ENCODE results near the gene CEP72.
A peak's percentile ranks its signal among the peaks of the same experiment; 100 is the strongest.

CEP72 gene

DNA sequence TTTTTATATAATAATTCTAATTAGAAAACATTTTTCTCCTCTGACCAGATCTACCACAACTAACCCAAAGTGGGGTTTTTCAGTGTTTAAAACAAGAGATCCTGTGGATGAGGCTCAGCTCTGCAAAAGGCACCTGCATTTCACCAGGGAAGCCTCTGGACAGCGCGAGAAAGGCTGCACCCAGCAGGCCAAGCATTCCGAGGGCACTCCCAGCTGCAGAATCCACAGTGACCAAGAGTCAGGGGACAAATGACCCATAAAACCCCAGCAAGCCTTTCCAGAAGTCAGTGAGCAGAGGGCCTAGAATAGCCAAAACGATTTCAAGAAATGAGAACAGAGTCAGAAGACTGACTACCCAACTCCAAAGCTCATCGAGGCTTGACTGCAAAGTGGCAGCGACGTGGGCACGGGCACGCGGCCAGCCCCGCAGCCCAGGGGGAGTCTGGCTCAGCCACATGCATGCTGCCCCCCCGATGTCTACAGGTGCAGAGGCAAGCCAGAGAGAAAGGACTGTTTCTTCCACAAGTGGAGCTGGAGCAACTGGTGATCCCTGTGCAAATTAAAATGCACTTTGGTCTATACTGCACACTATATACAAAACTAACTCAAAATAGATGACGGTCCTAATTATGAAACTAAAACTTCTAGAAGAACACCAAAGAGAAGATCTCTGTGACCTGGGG lies 54.8 kb downstream of the CEP72 start:
- no peak for TF ChIP-seq CTCF (IDR thresholded peaks at IDR 0.05)
- H3K36me3 ChIP-seq = peaks cover 36% of the 10 kb centered on the region

DNA sequence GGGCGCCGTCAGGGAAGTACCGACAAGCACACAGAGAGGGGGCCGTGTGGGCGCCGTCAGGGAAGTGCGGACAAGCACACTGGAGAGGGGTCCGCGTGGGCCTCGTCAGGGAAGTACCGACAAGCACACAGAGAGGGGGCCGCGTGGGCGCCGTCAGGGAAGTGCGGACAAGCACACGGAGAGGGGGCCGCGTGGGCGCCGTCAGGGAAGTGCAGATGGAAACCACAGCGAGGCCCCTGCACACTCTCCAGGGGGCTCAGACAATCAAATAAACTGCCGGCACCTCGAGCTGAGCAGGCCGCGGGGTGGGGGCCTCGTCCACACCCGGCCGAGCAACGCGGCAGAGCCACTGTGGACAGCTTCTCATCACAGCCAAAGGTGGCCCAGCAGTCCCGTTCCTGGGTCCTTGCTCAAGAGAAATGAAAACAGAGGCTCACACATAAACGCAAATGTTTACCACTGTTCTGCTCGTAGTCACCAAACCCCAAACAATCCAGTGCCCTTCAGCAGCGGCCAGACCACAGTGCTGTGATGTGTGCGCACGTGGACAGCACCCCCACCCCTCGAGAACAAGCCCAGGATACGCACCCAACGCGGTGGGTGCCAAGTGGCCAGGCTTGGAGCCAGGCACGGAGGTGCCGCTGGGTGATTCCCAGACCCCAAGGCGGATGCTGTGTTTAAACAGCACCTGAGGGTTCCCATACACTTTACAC lies 56.3 kb downstream of the CEP72 start:
- no peaks in the 10 kb centered on the region for H3K9me3 ChIP-seq
- no peak overlapping the region for H3K4me3 ChIP-seq (ENCODE audit: low read depth in 1 of 2, low read length in 1 of 2)
- H3K36me3 ChIP-seq = peaks cover 27% of the 10 kb centered on the region
- peaks cover 31% of the 10 kb centered on the region for H3K27me3 ChIP-seq
- H3K4me1 ChIP-seq (ENCODE audit: control insufficient read depth in 1 of 2, insufficient read depth in 1 of 2, low read depth in 1 of 2, low read length in 1 of 2) = no peaks in the 10 kb centered on the region
- TF ChIP-seq CTCF (IDR thresholded peaks at IDR 0.05) = no peak
- no peak overlapping the region for H3K27ac ChIP-seq

More for the DNA sequence above, 54.8 kb downstream of the CEP72 start:
- no peak overlapping the region for H3K27ac ChIP-seq
- no peaks in the 10 kb centered on the region for H3K4me1 ChIP-seq (ENCODE audit: control insufficient read depth in 1 of 2, insufficient read depth in 1 of 2, low read depth in 1 of 2, low read length in 1 of 2)
- no peak overlapping the region for H3K4me3 ChIP-seq (ENCODE audit: low read depth in 1 of 2, low read length in 1 of 2)
- H3K27me3 ChIP-seq = peaks cover 16% of the 10 kb centered on the region
- H3K9me3 ChIP-seq = no peaks in the 10 kb centered on the region

GRCh38 chr5:669111-669841 lies 57.1 kb downstream of the CEP72 start:
- Histone ChIP-seq H3K27me3 (peaks cover 39% of the 10 kb centered on the region), H3K4me1 (ENCODE audit: control insufficient read depth in 1 of 2, insufficient read depth in 1 of 2, low read depth in 1 of 2, low read length in 1 of 2) (no peaks in the 10 kb centered on the region), H3K9me3 (no peaks in the 10 kb centered on the region), H3K36me3 (peaks cover 19% of the 10 kb centered on the region), H3K27ac (no peak overlapping the region), H3K4me3 (ENCODE audit: low read depth in 1 of 2, low read length in 1 of 2) (no peak overlapping the region)
- TF ChIP-seq CTCF (IDR thresholded peaks at IDR 0.05) = peak; percentile 69

- Histone ChIP-seq H3K4me1 (ENCODE audit: control insufficient read depth in 1 of 2, insufficient read depth in 1 of 2, low read depth in 1 of 2, low read length in 1 of 2) (no peaks in the 10 kb centered on the region), H3K27me3 (peaks cover 44% of the 10 kb centered on the region), H3K36me3 (peaks cover 12% of the 10 kb centered on the region), H3K27ac (no peak overlapping the region), H3K9me3 (no peaks in the 10 kb centered on the region), H3K4me3 (ENCODE audit: low read depth in 1 of 2, low read length in 1 of 2) (no peak overlapping the region)
- no peak for TF ChIP-seq CTCF (IDR thresholded peaks at IDR 0.05)
Measured at GRCh38 chr5:669842-670395, 57.8 kb downstream of the CEP72 start.

GRCh38 chr5:670396-671270 lies 58.5 kb downstream of the CEP72 start:
- no peak overlapping the region for H3K27ac ChIP-seq
- H3K9me3 ChIP-seq = no peaks in the 10 kb centered on the region
- no peak overlapping the region for H3K4me3 ChIP-seq (ENCODE audit: low read depth in 1 of 2, low read length in 1 of 2)
- H3K36me3 ChIP-seq = peaks cover 8% of the 10 kb centered on the region
- H3K27me3 ChIP-seq = peaks cover 44% of the 10 kb centered on the region
- TF ChIP-seq CTCF (IDR thresholded peaks at IDR 0.05) = no peak
- H3K4me1 ChIP-seq (ENCODE audit: control insufficient read depth in 1 of 2, insufficient read depth in 1 of 2, low read depth in 1 of 2, low read length in 1 of 2) = no peaks in the 10 kb centered on the region
